ENCODE data around the gene SYNPO2.
A peak's percentile ranks its signal among the peaks of the same experiment; 100 is the strongest.

The SYNPO2 gene

GRCh38 chr4:118957722-118958445 lies 69.2 kb downstream of the SYNPO2 start:
- DNase-seq (ENCODE audit: extremely low read depth, low read depth) = no peak
- TF ChIP-seq CTCF (IDR thresholded peaks at IDR 0.05; ENCODE audit: low read depth, low read length) = no peak

DNA sequence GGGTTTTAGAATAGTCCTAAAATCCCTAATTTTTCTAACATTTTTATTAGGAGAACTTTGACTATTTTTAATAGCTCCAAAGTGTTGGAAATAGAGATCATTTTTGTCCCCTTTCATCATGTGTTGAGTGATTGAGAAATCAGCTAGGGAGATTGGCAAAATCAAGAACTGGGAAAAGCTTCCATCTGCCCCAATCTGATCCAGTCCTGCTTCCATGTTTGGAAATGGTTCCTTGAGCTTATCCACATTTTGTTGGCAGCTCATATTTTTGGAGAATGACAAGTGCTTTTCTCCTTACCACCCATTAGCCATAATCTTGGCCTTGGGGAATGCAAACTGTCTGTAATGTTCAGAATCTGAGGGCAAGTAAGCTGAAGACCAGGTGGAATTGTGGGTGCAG lies 73.9 kb downstream of the SYNPO2 start:
- TF ChIP-seq CTCF (IDR thresholded peaks at IDR 0.05; ENCODE audit: low read depth, low read length) = no peak
- no peak for DNase-seq (ENCODE audit: extremely low read depth, low read depth)

DNA sequence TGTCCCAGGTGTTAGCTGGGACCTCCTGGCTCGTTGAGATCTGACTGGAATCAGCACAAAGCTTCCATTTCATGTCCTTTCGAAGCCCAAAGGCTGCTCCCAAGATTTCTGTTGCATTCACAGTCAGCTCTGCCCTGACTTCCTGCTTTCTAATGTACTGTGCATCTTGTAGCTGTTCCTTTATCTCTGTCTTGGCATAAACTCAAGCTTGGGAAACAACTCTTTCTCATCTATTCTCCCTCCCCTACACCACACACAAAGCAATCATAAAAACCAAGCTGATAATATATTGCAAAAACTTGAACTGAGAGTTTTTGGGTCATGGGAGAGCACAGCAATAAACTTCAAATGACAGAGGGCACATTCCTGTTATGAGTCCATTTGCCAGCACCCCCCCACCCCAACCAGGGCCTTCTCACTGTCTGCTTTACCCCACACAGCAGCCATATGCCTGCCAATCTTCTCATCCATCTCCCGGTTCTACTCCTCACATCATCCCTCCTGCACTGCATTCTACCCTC lies 76.3 kb downstream of the SYNPO2 start:
- no peak for TF ChIP-seq CTCF (IDR thresholded peaks at IDR 0.05; ENCODE audit: low read depth, low read length)
- DNase-seq (ENCODE audit: extremely low read depth, low read depth) = no peak

GRCh38 chr4:118967393-118967792 lies 78.7 kb downstream of the SYNPO2 start:
- peak; percentile 29 for DNase-seq (ENCODE audit: extremely low read depth, low read depth)
- TF ChIP-seq CTCF (IDR thresholded peaks at IDR 0.05; ENCODE audit: low read depth, low read length) = no peak

DNA sequence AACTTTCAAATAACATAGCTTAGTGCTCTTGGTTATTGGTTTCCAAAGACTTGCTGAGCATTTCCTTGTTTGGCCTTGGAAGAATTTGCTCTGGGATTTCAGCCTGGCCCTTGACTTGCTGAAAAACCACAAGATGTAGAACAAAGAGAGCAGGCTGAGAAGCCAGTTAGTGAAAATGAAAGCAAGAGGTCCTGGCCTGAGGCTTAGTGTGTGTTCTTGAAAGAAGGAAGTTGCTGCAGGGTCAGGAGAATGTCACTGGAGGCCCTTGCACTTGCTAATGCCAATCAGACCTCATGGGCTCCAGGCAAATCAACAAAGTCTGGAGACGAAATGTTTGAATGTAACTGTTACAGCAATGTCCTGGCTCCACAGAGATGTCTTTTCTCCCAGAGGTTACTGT lies 79.4 kb downstream of the SYNPO2 start:
- peak; percentile 87 for DNase-seq (ENCODE audit: extremely low read depth, low read depth)
- TF ChIP-seq CTCF (IDR thresholded peaks at IDR 0.05; ENCODE audit: low read depth, low read length) = no peak

DNA sequence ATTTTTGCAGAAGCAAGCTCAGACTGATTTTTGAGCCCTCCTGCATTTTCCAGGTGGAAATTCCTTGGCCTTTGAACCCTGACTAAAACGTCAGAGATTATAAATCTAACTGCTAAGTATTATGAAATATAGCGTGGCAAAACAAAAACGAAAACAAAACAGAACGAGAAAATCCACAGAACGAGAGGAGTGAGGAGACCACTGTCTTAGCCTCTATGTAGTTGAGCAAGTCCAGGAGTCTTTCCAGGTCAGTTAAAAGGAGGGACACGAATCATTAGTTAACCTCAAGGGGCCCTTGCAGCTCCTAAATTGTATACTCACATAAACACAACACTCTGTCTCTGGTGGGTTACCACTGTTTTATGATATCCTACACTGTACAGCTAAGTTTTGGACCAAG lies 80.2 kb downstream of the SYNPO2 start:
- no peak for DNase-seq (ENCODE audit: extremely low read depth, low read depth)
- TF ChIP-seq CTCF (IDR thresholded peaks at IDR 0.05; ENCODE audit: low read depth, low read length) = no peak

DNA sequence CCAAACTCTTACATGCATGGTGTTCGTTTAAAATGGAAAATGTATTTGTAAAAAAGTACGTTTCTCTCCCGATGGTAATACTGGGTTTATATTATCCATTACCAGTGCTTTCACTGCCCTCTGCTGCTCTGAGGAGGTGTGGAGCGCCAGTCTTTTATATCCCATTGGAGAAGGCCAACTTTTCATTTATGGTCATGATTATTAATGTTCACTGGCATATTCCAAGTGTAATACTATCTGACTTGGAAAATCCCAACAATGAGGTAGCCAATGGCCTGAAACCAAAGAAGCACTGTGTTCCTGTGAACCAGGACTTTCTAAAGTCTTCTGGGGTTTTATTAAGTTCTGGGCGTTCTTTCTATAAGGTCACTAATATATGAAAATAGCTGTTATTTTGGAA lies 80.7 kb downstream of the SYNPO2 start:
- DNase-seq (ENCODE audit: extremely low read depth, low read depth) = peak; percentile 46

More for the DNA sequence above, 80.7 kb downstream of the SYNPO2 start:
- peak; percentile 74 for TF ChIP-seq CTCF (IDR thresholded peaks at IDR 0.05; ENCODE audit: low read depth, low read length)

Data from AG09319 (cell line).